AG08396 (cell line): ENCODE measurements around the gene EPHA10.

Experiments used
- DNase-seq: peaks from one replicate; pipeline ENCODE4 v3.0.0; 2012; ENCODE audit warnings: low spot score, mixed read lengths

The EPHA10 gene

GRCh38 chr1:37764888-37765441 is at the start of gene EPHA10:
Gene EPHA10, minus strand, starts transcription at chr1:37765120. Its CDS starts 54 bp downstream, at chr1:37765066.
- no peak for DNase-seq

GRCh38 chr1:37814252-37814651 is 49.3 kb upstream of the EPHA10 start:
- no peak for DNase-seq

- no peak for DNase-seq
Observed at GRCh38 chr1:37813529-37814145, 48.7 kb upstream of the EPHA10 start.

GRCh38 chr1:37811027-37811655 is 46.2 kb upstream of the EPHA10 start:
- DNase-seq = peak; percentile 77

- DNase-seq = no peak
Observed at GRCh38 chr1:37809942-37810341, 45.0 kb upstream of the EPHA10 start.

- peak; percentile 96 for DNase-seq
Observed at GRCh38 chr1:37808369-37809319, 43.7 kb upstream of the EPHA10 start.

- DNase-seq = peak; percentile 99
Observed at GRCh38 chr1:37807555-37808368, 42.8 kb upstream of the EPHA10 start, which contains the start of the genes C1orf122 and YRDC. Gene C1orf122, plus strand, starts transcription at chr1:37807790. Its CDS starts 615 bp downstream, at chr1:37808405. Gene YRDC, minus strand, starts transcription at chr1:37808208. Its CDS starts 28 bp downstream, at chr1:37808180.

- DNase-seq = no peak
Observed at GRCh38 chr1:37807220-37807554, 42.3 kb upstream of the EPHA10 start.

- DNase-seq = no peak
Observed at GRCh38 chr1:37802439-37802838, 37.5 kb upstream of the EPHA10 start.

GRCh38 chr1:37797750-37798345 is 32.9 kb upstream of the EPHA10 start:
- peak; percentile 71 for DNase-seq

- peak; percentile 80 for DNase-seq
Observed at GRCh38 chr1:37795340-37796125, 30.6 kb upstream of the EPHA10 start.

- DNase-seq = no peak
Observed at GRCh38 chr1:37794372-37795339, 29.7 kb upstream of the EPHA10 start.

GRCh38 chr1:37793773-37794371 is 29.0 kb upstream of the EPHA10 start, which contains the start of gene MANEAL:
Gene MANEAL, plus strand, starts transcription at chr1:37793847. Its CDS starts 336 bp downstream, at chr1:37794183.
- DNase-seq = peak; percentile 83

GRCh38 chr1:37792943-37793686 is 28.2 kb upstream of the EPHA10 start:
- no peak for DNase-seq

- no peak for DNase-seq
Observed at GRCh38 chr1:37782491-37782890, 17.6 kb upstream of the EPHA10 start.

- no peak for DNase-seq
Observed at GRCh38 chr1:37778654-37779053, 13.7 kb upstream of the EPHA10 start.

- DNase-seq = no peak
Observed at GRCh38 chr1:37776946-37777516, 12.1 kb upstream of the EPHA10 start.
